Type B pancreatic cell (in vitro differentiated cells): ENCODE data around the gene CMTM3. TPM values are rescaled to one million over a fixed set of nuclear protein-coding genes. Genes with fewer than 3 reads are reported as not detected.
A peak's percentile ranks its signal among the peaks of the same experiment; 100 is the strongest.
"Not testable (repeated sequence)": the region's sequence is repeated elsewhere in the genome, so short reads cannot be mapped to it uniquely, and the experiment has no call there.

Source experiments
- DNase-seq: peaks from one replicate; pipeline ENCODE4 v3.0.0; 2021; ENCODE audit warnings: mixed read lengths; ENCODE audit not compliant: unreplicated experiment; ENCODE audit errors: extremely low spot score
- H3K27ac Mint-ChIP-seq: 2 replicates; pipeline ENCODE4 v1.8.0; 2021; ENCODE audit warnings: mild to moderate bottlenecking, mixed read lengths
- H3K27me3 Mint-ChIP-seq: 2 replicates; pipeline ENCODE4 v1.8.0; 2021; ENCODE audit warnings: mixed read lengths
- H3K36me3 Mint-ChIP-seq: 2 replicates; pipeline ENCODE4 v1.8.0; 2021; ENCODE audit warnings: mixed read lengths
- H3K4me1 Mint-ChIP-seq: one replicate; pipeline ENCODE4 v1.8.0; 2021; ENCODE audit warnings: mixed read lengths; ENCODE audit not compliant: unreplicated experiment
- H3K4me3 Mint-ChIP-seq: 2 replicates; pipeline ENCODE4 v1.8.0; 2021; ENCODE audit warnings: mild to moderate bottlenecking, mixed read lengths
- H3K9me3 Mint-ChIP-seq: 2 replicates; pipeline ENCODE4 v1.8.0; 2021; ENCODE audit warnings: mixed read lengths
- CTCF ChIP-seq: fragments of 200-600 bp; sonication (generic); conservative IDR thresholded peaks from 2 replicates; pipeline ENCODE4 v1.5.0; 2021; ENCODE audit warnings: antibody characterized with exemption, mild to moderate bottlenecking
- total RNA-seq: library from RNA; stranded (reverse); gene quantifications from 2 replicates; pipeline ENCODE4 v1.2.1, GENCODE V29; 2021; ENCODE audit warnings: low replicate concordance

The CMTM3 gene
- total RNA-seq, 1 donor from 2014 or later = 45.2 TPM

GRCh38 chr16:66592814-66593213 is 11.7 kb upstream of the CMTM3 start:
- Mint-ChIP-seq H3K4me3 (no peak overlapping the region), H3K27ac (no peak overlapping the region), H3K9me3 (no peaks in the 10 kb centered on the region), H3K36me3 (no peaks in the 10 kb centered on the region), H3K4me1 (no peaks in the 10 kb centered on the region), H3K27me3 (no peaks in the 10 kb centered on the region)
- no peak for TF ChIP-seq CTCF
- no peak for DNase-seq

GRCh38 chr16:66594739-66595138 is 9.8 kb upstream of the CMTM3 start:
- Mint-ChIP-seq H3K9me3 (no peaks in the 10 kb centered on the region), H3K27ac (no peak overlapping the region), H3K4me3 (no peak overlapping the region), H3K27me3 (no peaks in the 10 kb centered on the region), H3K36me3 (no peaks in the 10 kb centered on the region), H3K4me1 (no peaks in the 10 kb centered on the region)
- TF ChIP-seq CTCF = no peak
- no peak for DNase-seq

GRCh38 chr16:66596559-66596958 is 7.9 kb upstream of the CMTM3 start:
- not testable (repeated sequence) for H3K4me3 Mint-ChIP-seq, DNase-seq, H3K4me1 Mint-ChIP-seq, H3K27me3 Mint-ChIP-seq, H3K9me3 Mint-ChIP-seq, H3K36me3 Mint-ChIP-seq, H3K27ac Mint-ChIP-seq

- TF ChIP-seq CTCF = no peak
- Mint-ChIP-seq H3K9me3 (no peaks in the 10 kb centered on the region), H3K27me3 (no peaks in the 10 kb centered on the region), H3K27ac (peak overlapping the region; percentile 0), H3K36me3 (no peaks in the 10 kb centered on the region), H3K4me1 (peaks cover 5% of the 10 kb centered on the region), H3K4me3 (no peak overlapping the region)
- no peak for DNase-seq
These were observed 7.3 kb upstream of the CMTM3 start for GRCh38 chr16:66596986-66597848.

GRCh38 chr16:66598111-66598510 is 6.4 kb upstream of the CMTM3 start:
- peaks cover 8% of the 10 kb centered on the region for H3K4me1 Mint-ChIP-seq

More at GRCh38 chr16:66598111-66598510, 6.4 kb upstream of the CMTM3 start:
- Mint-ChIP-seq H3K9me3 (no peaks in the 10 kb centered on the region), H3K4me3 (no peak overlapping the region), H3K36me3 (no peaks in the 10 kb centered on the region), H3K27me3 (no peaks in the 10 kb centered on the region), H3K27ac (peak overlapping the region; percentile 85)
- no peak for DNase-seq
- no peak for TF ChIP-seq CTCF
